GM21723 (cell line): ENCODE data around the gene C1QTNF9B.
A peak's percentile ranks its signal among the peaks of the same experiment; 100 is the strongest.

Source experiments
- ATAC-seq: cut with Tn5 transposase; IDR thresholded peaks from one replicate; pipeline ENCODE4 v1.9.1; 2021; ENCODE audit warnings: mild to moderate bottlenecking, moderate library complexity; ENCODE audit not compliant: unreplicated experiment

Gene C1QTNF9B

GRCh38 chr13:23859455-23859854, 37.8 kb downstream of the C1QTNF9B start:
- no peak for ATAC-seq

GRCh38 chr13:23858546-23858945, 38.8 kb downstream of the C1QTNF9B start:
- ATAC-seq = no peak

- no peak for ATAC-seq
These were observed 41.1 kb downstream of the C1QTNF9B start for GRCh38 chr13:23856008-23856750.

- no peak for ATAC-seq
These were observed 41.9 kb downstream of the C1QTNF9B start for GRCh38 chr13:23855360-23855759.

GRCh38 chr13:23852351-23852750, 45.0 kb downstream of the C1QTNF9B start:
- ATAC-seq = no peak

- ATAC-seq = no peak
These were observed 46.2 kb downstream of the C1QTNF9B start for GRCh38 chr13:23851106-23851505.

GRCh38 chr13:23850134-23850533, 47.2 kb downstream of the C1QTNF9B start:
- no peak for ATAC-seq

- no peak for ATAC-seq
These were observed 47.6 kb downstream of the C1QTNF9B start for GRCh38 chr13:23849670-23850069.

- ATAC-seq = no peak
These were observed 48.6 kb downstream of the C1QTNF9B start for GRCh38 chr13:23848646-23849141.

GRCh38 chr13:23848019-23848418, 49.3 kb downstream of the C1QTNF9B start:
- no peak for ATAC-seq

- no peak for ATAC-seq
These were observed 49.8 kb downstream of the C1QTNF9B start for GRCh38 chr13:23847497-23847896.

- ATAC-seq = peak; percentile 37
These were observed 52.1 kb downstream of the C1QTNF9B start for GRCh38 chr13:23845105-23845725.

GRCh38 chr13:23844132-23844531, 53.2 kb downstream of the C1QTNF9B start:
- no peak for ATAC-seq

- ATAC-seq = no peak
These were observed 53.9 kb downstream of the C1QTNF9B start for GRCh38 chr13:23843436-23843835.

GRCh38 chr13:23842406-23842805, 54.9 kb downstream of the C1QTNF9B start:
- no peak for ATAC-seq
